8988T (cell line): ENCODE results near the gene KDM4B.

ENCODE experiments used
- DNase-seq: peaks from one replicate; pipeline ENCODE4 v3.0.0; 2011

The KDM4B gene

GRCh38 chr19:5112175-5112574, 143.3 kb downstream of the KDM4B start:
- no peak for DNase-seq

- DNase-seq = no peak
Measured at GRCh38 chr19:5112681-5113575, 144.0 kb downstream of the KDM4B start.

GRCh38 chr19:5113633-5114586, 145.0 kb downstream of the KDM4B start:
- no peak for DNase-seq

GRCh38 chr19:5114727-5115126, 145.8 kb downstream of the KDM4B start:
- DNase-seq = no peak

GRCh38 chr19:5115351-5115750, 146.4 kb downstream of the KDM4B start:
- DNase-seq = no peak

- DNase-seq = no peak
Measured at GRCh38 chr19:5115771-5116202, 146.9 kb downstream of the KDM4B start.

GRCh38 chr19:5116292-5116691, 147.4 kb downstream of the KDM4B start:
- DNase-seq = no peak

- DNase-seq = no peak
Measured at GRCh38 chr19:5117421-5117820, 148.5 kb downstream of the KDM4B start.

- DNase-seq = no peak
Measured at GRCh38 chr19:5118026-5118425, 149.1 kb downstream of the KDM4B start.

GRCh38 chr19:5119297-5119998, 150.5 kb downstream of the KDM4B start:
- DNase-seq = no peak

- no peak for DNase-seq
Measured at GRCh38 chr19:5120321-5120720, 151.4 kb downstream of the KDM4B start.

- no peak for DNase-seq
Measured at GRCh38 chr19:5120833-5121232, 151.9 kb downstream of the KDM4B start.

- DNase-seq = no peak
Measured at GRCh38 chr19:5121266-5122120, 152.6 kb downstream of the KDM4B start.

GRCh38 chr19:5122121-5122400, 153.1 kb downstream of the KDM4B start:
- no peak for DNase-seq

- no peak for DNase-seq
Measured at GRCh38 chr19:5122671-5123409, 153.9 kb downstream of the KDM4B start.

GRCh38 chr19:5123646-5124045, 154.7 kb downstream of the KDM4B start:
- no peak for DNase-seq

- DNase-seq = no peak
Measured at GRCh38 chr19:5124111-5124855, 155.4 kb downstream of the KDM4B start.

- DNase-seq = no peak
Measured at GRCh38 chr19:5125376-5125775, 156.5 kb downstream of the KDM4B start.

- DNase-seq = no peak
Measured at GRCh38 chr19:5125797-5126497, 157.0 kb downstream of the KDM4B start.
